T-helper 2 cell (primary cell): ENCODE measurements around the gene ABTB1.
"Not testable (repeated sequence)": the region's sequence is repeated elsewhere in the genome, so short reads cannot be mapped to it uniquely, and the experiment has no call there.

Experiments used
- DNase-seq, 5 experiments: peaks; one replicate each; pipeline versions ENCODE4 v3.0.0 to v3.0.0-alpha.2; 2012 to 2022

ABTB1 gene

GRCh38 chr3:127688416-127689265 is 15.9 kb downstream of the ABTB1 start:
- no peak for DNase-seq

DNA sequence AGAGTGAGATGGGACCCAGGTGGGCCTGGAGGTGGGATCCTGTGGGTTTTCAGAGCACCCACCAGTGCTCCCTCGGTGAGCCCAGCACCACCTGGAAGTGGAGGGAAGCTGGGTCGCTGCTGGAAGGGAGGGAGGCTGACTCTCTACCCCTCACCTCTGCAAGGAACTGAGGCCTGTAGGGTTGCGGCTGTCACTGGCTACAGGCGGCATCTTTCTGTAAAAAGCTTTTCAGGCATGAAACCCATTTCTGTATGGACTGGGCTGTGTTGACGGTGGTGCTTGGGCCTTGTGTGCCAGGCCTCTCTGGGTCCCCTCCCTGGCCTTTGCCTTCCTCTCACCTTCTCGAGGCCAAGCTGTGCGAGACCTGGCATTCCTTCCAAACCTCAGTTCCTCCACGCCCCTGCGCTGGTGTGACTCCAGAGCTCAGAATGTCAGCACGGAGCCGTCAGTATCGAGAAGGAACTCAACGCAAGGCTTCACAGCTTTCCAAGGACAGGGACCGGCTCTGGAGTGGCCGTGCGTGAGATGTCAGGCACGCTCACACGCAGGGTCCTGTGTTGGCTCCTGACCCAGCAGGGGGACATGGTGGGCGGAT is 16.6 kb downstream of the ABTB1 start:
- DNase-seq, result no peak

- DNase-seq, result no peak
Observed at GRCh38 chr3:127690106-127690505, 17.4 kb downstream of the ABTB1 start.

- peak in 1 of 5 experiments; percentile 23 for DNase-seq
Observed at GRCh38 chr3:127690823-127691452, 18.2 kb downstream of the ABTB1 start.

DNA sequence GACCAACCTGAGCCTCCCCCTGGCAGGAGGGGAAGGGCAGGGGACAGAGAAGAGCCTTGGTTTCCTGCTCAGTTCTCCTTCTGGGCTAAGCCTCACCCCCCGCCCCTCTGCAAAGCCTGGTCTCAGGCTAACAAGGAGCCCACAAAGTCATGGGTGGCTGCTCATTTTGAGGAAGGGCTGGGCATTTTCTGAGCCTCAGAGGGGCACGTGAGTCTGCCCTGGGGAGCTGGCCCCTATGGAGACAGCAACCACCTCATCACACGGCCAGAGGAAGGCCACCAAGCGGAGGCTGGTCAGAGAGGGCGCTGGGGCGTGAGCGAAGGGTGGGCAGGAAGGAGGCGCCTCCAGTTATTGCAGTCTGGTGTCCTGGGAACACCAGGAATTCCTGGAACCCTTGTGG is 18.7 kb downstream of the ABTB1 start:
- no peak for DNase-seq

DNA sequence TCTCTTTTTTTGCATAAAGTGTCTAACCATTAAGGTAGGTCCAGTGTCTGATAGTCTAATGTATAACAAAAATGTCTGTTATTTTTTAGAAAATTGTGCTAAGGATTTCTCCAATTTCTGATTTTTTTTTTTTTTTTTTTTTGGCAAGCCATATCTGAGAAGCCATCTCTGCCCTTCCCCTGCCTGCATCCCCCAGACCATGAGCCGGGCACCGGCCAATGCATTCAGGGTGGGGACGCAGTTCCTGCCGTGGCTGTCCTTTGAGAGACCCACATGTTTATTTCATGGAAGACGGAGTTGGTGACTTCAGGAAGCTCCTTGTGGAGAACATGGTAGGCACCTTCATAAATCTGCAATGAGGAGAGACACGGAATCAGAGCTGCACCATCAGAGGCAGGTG is 19.2 kb downstream of the ABTB1 start:
- DNase-seq, result no peak

- no peak for DNase-seq
Observed at GRCh38 chr3:127692501-127693335, 20.0 kb downstream of the ABTB1 start.

DNA sequence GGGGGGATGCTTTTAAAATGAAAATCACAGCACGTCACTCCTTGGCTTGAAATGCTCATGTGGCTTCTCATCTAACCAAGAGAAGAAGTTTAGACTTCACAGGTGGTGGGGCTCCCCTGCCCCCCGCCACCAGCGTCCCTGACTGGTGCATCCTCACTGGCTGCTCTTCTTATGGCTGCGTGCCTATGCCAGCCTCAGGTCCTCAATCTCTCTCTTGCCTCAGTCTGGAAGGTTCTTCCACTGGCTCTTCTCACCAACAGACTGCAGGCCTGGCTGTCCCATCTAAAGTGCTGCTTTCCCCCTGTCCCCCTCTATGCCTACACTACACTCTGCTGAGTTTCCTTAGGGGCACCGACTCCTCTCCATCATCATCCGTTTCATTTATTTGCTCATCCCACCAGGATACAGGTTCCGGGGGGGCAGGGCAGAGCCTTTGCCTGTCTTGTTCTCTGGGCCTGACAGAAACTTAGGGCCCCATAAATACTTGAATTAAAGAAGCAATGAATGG is 20.6 kb downstream of the ABTB1 start:
- DNase-seq, result no peak

- DNase-seq, result peak in 2 of 5 experiments; percentile 37 to 64
Observed at GRCh38 chr3:127694467-127695215, 21.9 kb downstream of the ABTB1 start.

DNA sequence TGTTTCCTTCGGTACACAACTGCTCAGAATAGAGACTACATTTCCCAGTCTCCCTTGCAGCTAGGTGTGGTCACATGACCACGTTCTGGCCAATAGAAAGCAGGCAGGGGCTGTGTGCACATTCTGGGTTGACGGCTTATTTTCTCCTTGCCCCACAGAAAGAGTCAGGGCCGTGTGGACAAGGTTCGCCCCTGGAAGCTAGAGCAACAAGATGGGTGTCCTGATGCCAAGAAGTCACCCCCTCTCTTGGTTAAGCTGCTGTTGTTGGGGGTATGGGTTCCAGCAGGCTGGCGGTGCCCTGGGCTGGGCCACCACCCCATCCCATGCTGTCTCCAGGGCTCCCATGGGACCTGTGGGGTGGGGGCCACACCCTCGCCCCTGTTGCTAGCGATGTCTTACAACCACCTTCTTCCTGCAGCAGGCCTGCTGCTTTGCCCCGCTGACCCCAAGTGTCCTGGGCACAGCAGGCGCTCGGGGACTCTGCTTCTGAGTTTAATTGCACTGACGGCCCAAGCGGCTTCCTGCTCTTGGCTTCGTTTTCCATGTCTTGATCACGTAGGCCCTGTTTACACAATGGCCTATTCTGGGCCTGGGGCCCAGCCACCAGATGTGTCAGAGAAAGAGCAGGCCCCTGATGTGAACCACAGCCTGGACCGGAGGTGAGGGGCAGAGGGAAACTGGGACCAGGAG is 24.9 kb downstream of the ABTB1 start:
- DNase-seq, result peak in 3 of 5 experiments; percentile 14 to 65 (median 30)

DNA sequence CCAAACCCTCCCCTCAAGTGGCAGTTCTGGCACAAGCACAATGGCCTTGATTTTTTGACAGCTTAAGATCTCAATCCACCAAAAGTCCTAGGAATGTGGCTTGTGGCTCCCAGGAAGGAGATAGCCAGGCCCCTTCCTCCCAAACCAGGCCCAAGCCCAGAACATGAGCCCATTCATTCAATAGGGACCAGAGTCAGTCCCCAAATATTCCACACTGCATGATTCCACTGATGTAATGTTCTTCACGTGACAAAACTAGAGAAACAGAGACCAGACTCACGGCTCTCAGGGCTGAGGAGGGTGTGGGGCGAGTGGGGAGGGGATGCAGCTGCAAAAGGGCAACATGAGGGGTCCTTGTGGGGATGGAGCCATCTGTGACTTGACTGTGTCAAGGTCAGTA is 25.5 kb downstream of the ABTB1 start:
- no peak for DNase-seq

GRCh38 chr3:127698691-127699415 is 26.1 kb downstream of the ABTB1 start:
- DNase-seq, result no peak

GRCh38 chr3:127699416-127700300 is 26.9 kb downstream of the ABTB1 start:
- DNase-seq, result no peak

DNA sequence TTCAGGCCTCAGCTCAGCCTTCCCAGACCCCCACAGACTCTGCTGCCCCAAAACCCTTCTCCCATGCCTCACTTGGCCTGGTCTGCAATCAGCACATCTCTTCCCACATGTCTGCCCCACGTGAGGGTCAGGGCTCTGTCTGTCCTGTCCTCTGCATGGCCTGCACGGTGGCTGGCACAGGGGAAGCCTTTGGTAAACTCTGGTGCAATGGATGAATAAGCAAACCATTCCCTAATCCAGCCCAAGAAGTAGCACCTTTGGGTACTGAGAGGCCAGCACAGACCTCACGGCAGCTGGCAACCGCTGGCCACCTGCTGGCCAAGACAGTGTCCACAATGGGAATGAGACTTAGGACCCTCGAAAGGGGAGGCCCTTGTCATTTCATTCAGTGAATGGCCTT is 27.7 kb downstream of the ABTB1 start:
- DNase-seq, result no peak

GRCh38 chr3:127701280-127701911 is 28.6 kb downstream of the ABTB1 start:
- no peak for DNase-seq

DNA sequence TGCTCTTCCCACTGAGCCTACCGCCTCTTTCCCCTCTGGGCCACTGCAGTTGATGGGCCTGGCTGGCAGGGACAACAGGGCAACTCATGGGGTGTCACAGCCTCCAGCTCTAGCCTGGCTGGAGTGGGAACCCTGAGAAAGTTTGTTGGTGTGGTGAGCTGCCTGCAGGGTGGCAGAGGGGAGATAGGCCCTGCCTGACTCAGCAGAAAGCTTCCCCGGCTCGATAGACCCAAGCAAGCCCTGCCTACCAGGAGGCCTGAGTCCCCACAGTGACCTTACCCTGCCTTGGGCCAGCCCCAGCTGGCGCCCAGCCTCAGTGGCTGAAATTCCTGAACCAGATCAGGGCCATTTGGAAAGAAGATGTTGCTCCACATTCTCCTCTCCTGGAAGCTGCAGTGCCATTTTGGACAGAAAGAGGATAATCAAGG is 29.4 kb downstream of the ABTB1 start:
- DNase-seq, result no peak

GRCh38 chr3:127704840-127705239 is 32.1 kb downstream of the ABTB1 start:
- DNase-seq, result not testable (repeated sequence)

- DNase-seq, result no peak
Observed at GRCh38 chr3:127706312-127706711, 33.6 kb downstream of the ABTB1 start.

DNA sequence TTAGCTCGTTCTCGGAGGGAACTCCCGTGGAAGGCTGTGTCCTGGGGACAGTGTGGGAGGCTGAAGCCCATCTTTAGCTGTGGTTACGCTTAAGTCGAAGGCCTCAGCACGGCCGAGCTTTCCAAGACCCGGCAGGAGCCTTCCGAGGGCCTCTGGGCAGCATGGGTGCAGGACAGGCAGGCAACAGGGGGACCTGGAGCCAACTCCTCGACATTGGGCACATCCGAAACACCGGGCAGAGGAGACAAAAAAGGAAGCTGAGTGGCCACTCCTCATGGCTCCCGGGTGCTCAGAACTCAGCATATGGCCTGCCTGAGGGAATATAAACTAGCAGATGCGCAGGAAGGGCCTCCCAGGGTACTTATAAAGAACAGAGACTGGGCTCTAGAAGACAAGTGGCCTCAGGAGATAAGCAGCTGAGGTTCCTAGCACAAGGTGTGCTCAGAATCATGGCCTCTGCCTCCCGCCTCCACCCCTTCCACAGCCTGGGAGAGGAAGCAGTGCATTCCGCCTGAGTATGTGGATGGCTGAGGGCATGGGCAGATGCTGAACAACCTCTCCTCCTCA is 34.1 kb downstream of the ABTB1 start:
- DNase-seq, result no peak
